K562 (cell line): ENCODE data around the gene TCTN3. TPM values are rescaled to one million over a fixed set of nuclear protein-coding genes. Genes with fewer than 3 reads are reported as not detected.

Experiments used
- SNIP1 ChIP-seq: fragments of 450-650 bp; IDR thresholded peaks from 2 replicates; pipeline ENCODE4 v1.7.1; 2017; ENCODE audit warnings: low read depth, mild to moderate bottlenecking
- polyA plus RNA-seq, 8 experiments: library from polyadenylated mRNA; depleted of rRNA in 4 of 8; stranded (reverse) in 5 of 8; unstranded in 3 of 8; fragments of >200 nt; fragmentation: Nextera tagmentation in 2 of 8; fragmentation: Illumina TruSeq in 1 of 8; extraction: Ambion mirVana in 2 of 8; extraction: Trizol in 1 of 8; gene quantifications; 2 replicates each; pipeline versions ENCODE4 v1.2.1 to v1.2.3, GENCODE V29; 2011 to 2014; ENCODE audit warnings: inconsistent platforms in 1 of 8, missing spikeins in 1 of 8
- total RNA-seq, 7 experiments: library from RNA; depleted of rRNA in 6 of 7; stranded (reverse); fragments of >200 nt in 6 of 7; fragmentation: Illumina TruSeq in 2 of 7; extraction: Trizol in 2 of 7; gene quantifications; 2 replicates each; pipeline versions ENCODE4 v1.2.1 to v1.2.3, GENCODE V29; 2011 to 2021; ENCODE audit warnings: low replicate concordance in 1 of 7
- TF ChIP-seq, protein P1 (sequence below), 2 experiments: fragments of 450-650 bp; formaldehyde crosslinking in 1 of 2; IDR thresholded peaks; 2 replicates each; pipeline versions ENCODE4 v1.4.0 to v1.6.1; 2014 to 2020; ENCODE audit warnings: mild to moderate bottlenecking in 2 of 2, borderline replicate concordance in 1 of 2, low read depth in 1 of 2
- TF ChIP-seq, protein P2 (sequence below), 2 experiments: fragments of 150-350 bp in 1 of 2; IDR thresholded peaks; 2 replicates each; pipeline ENCODE4 v1.6.1; 2012 to 2016; ENCODE audit warnings: low read depth in 2 of 2, low read length in 2 of 2, mild to moderate bottlenecking in 1 of 2, moderate library complexity in 1 of 2
- TF ChIP-seq, protein P3 (sequence below): fragments of 250-450 bp; sonication (Bioruptor Pico); IDR thresholded peaks from 2 replicates; pipeline ENCODE4 v1.5.0; 2021; ENCODE audit warnings: mild to moderate bottlenecking, moderate library complexity
- TF ChIP-seq, protein P4 (sequence below): fragments of 250-450 bp; sonication (Bioruptor Pico); IDR thresholded peaks from 2 replicates; pipeline ENCODE4 v1.4.0; 2020

TCTN3 gene
- total and polyA plus RNA-seq, 9 of the 15 experiments (the other 6 are each of a cell fraction or from before 2014, with no cell fraction given), result 10.4 to 25.8 (median 16.3) TPM

DNA sequence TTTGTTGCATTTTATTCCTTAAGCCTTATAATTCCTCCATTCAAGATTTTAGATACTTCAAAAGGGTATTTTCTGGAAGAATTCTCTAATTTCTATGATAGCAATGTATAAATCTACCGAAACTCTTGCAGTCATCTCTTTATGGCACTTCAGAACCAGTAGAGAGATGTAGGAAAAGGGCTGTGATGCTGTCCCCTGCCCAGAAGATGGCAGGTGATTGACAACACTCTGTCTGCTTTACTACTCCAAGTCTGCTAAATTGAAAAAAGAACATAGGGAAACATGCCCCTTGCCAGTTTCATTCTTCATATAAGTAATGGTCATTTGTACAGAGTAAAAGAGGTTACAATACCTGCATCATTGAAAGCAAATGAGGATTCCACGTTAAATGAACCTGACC lies 5.1 kb downstream of the TCTN3 start (continued):
- TF ChIP-seq, protein P1, sequence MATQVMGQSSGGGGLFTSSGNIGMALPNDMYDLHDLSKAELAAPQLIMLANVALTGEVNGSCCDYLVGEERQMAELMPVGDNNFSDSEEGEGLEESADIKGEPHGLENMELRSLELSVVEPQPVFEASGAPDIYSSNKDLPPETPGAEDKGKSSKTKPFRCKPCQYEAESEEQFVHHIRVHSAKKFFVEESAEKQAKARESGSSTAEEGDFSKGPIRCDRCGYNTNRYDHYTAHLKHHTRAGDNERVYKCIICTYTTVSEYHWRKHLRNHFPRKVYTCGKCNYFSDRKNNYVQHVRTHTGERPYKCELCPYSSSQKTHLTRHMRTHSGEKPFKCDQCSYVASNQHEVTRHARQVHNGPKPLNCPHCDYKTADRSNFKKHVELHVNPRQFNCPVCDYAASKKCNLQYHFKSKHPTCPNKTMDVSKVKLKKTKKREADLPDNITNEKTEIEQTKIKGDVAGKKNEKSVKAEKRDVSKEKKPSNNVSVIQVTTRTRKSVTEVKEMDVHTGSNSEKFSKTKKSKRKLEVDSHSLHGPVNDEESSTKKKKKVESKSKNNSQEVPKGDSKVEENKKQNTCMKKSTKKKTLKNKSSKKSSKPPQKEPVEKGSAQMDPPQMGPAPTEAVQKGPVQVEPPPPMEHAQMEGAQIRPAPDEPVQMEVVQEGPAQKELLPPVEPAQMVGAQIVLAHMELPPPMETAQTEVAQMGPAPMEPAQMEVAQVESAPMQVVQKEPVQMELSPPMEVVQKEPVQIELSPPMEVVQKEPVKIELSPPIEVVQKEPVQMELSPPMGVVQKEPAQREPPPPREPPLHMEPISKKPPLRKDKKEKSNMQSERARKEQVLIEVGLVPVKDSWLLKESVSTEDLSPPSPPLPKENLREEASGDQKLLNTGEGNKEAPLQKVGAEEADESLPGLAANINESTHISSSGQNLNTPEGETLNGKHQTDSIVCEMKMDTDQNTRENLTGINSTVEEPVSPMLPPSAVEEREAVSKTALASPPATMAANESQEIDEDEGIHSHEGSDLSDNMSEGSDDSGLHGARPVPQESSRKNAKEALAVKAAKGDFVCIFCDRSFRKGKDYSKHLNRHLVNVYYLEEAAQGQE (IDR thresholded peaks at IDR 0.05; ENCODE audit: borderline replicate concordance), result no peak
- TF ChIP-seq, protein P1 (CRISPR knock-in tag; IDR thresholded peaks at IDR 0.05; ENCODE audit: low read depth), result no peak
- no peak for TF ChIP-seq SNIP1
- TF ChIP-seq, protein P2, sequence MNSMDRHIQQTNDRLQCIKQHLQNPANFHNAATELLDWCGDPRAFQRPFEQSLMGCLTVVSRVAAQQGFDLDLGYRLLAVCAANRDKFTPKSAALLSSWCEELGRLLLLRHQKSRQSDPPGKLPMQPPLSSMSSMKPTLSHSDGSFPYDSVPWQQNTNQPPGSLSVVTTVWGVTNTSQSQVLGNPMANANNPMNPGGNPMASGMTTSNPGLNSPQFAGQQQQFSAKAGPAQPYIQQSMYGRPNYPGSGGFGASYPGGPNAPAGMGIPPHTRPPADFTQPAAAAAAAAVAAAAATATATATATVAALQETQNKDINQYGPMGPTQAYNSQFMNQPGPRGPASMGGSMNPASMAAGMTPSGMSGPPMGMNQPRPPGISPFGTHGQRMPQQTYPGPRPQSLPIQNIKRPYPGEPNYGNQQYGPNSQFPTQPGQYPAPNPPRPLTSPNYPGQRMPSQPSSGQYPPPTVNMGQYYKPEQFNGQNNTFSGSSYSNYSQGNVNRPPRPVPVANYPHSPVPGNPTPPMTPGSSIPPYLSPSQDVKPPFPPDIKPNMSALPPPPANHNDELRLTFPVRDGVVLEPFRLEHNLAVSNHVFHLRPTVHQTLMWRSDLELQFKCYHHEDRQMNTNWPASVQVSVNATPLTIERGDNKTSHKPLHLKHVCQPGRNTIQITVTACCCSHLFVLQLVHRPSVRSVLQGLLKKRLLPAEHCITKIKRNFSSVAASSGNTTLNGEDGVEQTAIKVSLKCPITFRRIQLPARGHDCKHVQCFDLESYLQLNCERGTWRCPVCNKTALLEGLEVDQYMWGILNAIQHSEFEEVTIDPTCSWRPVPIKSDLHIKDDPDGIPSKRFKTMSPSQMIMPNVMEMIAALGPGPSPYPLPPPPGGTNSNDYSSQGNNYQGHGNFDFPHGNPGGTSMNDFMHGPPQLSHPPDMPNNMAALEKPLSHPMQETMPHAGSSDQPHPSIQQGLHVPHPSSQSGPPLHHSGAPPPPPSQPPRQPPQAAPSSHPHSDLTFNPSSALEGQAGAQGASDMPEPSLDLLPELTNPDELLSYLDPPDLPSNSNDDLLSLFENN (IDR thresholded peaks at IDR 0.05; ENCODE audit: low read depth in 2 of 2, low read length in 2 of 2), result no peak
- TF ChIP-seq, protein P3, sequence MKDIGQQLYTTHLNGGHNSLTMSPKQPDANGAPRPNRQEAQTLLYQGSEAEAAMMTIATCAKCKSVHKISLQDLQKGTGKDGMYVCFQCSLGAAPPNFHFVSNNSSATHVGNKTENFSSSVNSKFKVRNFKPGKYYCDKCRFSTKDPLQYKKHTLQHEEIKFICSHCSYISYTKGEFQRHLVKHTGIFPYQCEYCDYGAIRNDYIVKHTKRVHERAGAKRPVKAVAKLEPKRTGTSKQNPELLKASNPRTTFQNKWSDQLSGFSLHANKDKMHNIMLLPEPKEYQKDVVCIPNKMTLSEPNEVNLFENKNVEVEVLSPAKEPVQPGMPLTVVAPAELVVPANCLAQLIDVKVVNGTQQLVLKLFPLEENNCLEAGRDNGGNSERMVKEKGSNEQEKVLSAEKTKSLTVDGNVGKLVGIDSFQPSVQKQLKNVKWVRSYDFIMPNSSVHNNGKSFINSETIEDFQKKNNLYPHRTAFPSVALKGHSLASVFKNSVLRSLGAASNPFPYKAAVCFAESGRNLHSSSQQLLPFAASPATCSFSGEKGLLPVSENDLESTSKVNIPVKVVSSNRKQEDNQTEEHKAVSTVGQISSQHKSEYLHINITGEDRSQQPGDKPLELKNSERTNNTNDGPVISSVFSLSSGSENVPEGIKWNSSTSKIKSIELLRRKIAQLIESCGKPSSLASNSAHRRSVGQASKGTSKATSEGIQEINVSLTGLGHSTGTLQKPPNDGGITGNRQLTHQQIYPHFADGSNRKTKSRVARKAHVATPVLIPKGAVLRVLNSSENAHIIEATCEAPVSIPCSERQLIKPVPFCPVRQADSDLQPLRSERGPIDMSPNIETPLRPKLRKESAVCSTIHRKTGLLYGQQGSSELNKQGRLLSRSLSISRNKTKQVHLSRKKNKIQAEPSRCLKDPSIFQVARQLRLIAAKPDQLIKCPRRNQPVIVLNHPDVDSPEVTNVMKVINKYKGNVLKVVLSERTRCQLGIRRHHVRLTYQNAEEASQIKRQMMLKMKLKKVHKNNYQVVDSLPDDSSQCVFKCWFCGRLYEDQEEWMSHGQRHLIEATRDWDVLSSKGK (CRISPR knock-in tag), result no peak
- TF ChIP-seq, protein P4, sequence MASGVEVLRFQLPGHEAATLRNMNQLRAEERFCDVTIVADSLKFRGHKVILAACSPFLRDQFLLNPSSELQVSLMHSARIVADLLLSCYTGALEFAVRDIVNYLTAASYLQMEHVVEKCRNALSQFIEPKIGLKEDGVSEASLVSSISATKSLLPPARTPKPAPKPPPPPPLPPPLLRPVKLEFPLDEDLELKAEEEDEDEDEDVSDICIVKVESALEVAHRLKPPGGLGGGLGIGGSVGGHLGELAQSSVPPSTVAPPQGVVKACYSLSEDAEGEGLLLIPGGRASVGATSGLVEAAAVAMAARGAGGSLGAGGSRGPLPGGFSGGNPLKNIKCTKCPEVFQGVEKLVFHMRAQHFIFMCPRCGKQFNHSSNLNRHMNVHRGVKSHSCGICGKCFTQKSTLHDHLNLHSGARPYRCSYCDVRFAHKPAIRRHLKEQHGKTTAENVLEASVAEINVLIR (CRISPR knock-in tag), result no peak
- TF ChIP-seq, all 486 proteins: peak for 0
